Bronchus fibroblast of lung (primary cell): Measurements from ENCODE around the gene TENT5D. TPM values are rescaled to one million over a fixed set of nuclear protein-coding genes. Genes with fewer than 3 reads are reported as not detected.

ENCODE experiments used
- total RNA-seq: library from RNA; depleted of rRNA; stranded (reverse); fragments of >200 nt; gene quantifications from 2 replicates; pipeline ENCODE4 v1.2.3, GENCODE V29; 2015

The TENT5D gene
- not detected in 2 replicates for total RNA-seq

DNA sequence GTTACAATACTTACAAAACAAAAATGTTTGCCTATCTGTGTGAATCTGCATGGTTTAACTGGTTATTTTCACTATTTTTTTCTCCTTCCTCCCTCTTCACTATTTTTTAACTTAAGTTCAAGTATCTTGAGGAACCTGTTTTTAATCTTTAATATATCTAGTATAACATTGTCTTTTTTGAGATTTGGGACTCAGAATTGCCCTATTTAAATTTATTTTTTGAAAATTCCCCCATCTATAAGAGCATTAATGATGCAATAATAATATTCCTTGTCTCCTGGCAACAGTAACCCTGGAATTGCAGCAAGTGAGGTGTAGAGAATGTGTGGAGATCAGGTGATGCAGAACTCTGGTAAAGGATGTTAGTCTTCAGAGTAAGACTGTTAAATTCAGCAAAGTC lies at the start of gene TENT5D:
TSS of gene TENT5D (plus strand) at position 301 of the 400 bp plus-strand sequence. CDS start 22,093 bp downstream, outside the sequence.

